CD14-positive monocyte (primary cell): Measurements from ENCODE around the gene GINS1. TPM values are rescaled to one million over a fixed set of nuclear protein-coding genes. Genes with fewer than 3 reads are reported as not detected.

Experiments
- DNase-seq, 3 donors: peaks; one replicate each; pipeline ENCODE4 v3.0.0-alpha.2; 2011 to 2022
- H2AFZ ChIP-seq: 2 replicates; pipeline ENCODE4 v1.6.0; 2012; ENCODE audit warnings: mild to moderate bottlenecking, low read depth, low read length, inconsistent platforms; ENCODE audit not compliant: insufficient read depth, poor library complexity, severe bottlenecking
- H3K27ac ChIP-seq, 2 donors: 1 replicate in 1 of 2; 2 replicates in 1 of 2; pipeline ENCODE4 v1.5.1; 2012 to 2013; ENCODE audit warnings: low read length in 2 of 2, control low read depth in 1 of 2, inconsistent platforms in 1 of 2, low read depth in 1 of 2, mild to moderate bottlenecking in 1 of 2
- H3K27me3 ChIP-seq, 2 donors: one replicate each; pipeline versions ENCODE4 v1.6.0 to v1.6.1; 2011 to 2013; ENCODE audit warnings: low read length in 2 of 2; ENCODE audit not compliant: control insufficient read depth in 2 of 2, insufficient read depth in 2 of 2
- H3K36me3 ChIP-seq, 2 donors: replicated peaks in 1 of 2; 1 replicate in 1 of 2; 2 replicates in 1 of 2; pipeline versions ENCODE4 v1.5.1 to v1.6.1; 2012 to 2013; ENCODE audit warnings: low read length in 2 of 2, control low read depth in 1 of 2, inconsistent platforms in 1 of 2, mild to moderate bottlenecking in 1 of 2; ENCODE audit not compliant: insufficient read depth in 2 of 2, control insufficient read depth in 1 of 2
- H3K4me1 ChIP-seq, 2 donors: 1 replicate in 1 of 2; 2 replicates in 1 of 2; pipeline versions ENCODE4 v1.5.1 to v1.6.1; 2012 to 2013; ENCODE audit warnings: low read length in 2 of 2, control low read depth in 1 of 2, inconsistent platforms in 1 of 2, mild to moderate bottlenecking in 1 of 2, moderate library complexity in 1 of 2; ENCODE audit not compliant: insufficient read depth in 2 of 2, control insufficient read depth in 1 of 2
- H3K4me2 ChIP-seq: replicated peaks from 2 replicates; pipeline ENCODE3; 2012; ENCODE audit warnings: low read length, moderate library complexity, mild to moderate bottlenecking; ENCODE audit not compliant: poor library complexity, severe bottlenecking; ENCODE audit errors: extremely low read depth
- H3K4me3 ChIP-seq, 3 experiments: fragments of 200-600 bp in 1 of 3; sonication (generic) in 1 of 3; replicated peaks in 1 of 3; 1 replicate in 2 of 3; 2 replicates in 1 of 3; pipeline ENCODE4 v1.5.1; 2011 to 2013; ENCODE audit warnings: low read length in 3 of 3, mild to moderate bottlenecking in 3 of 3, control low read depth in 2 of 3, low read depth in 2 of 3, inconsistent platforms in 1 of 3, moderate library complexity in 1 of 3
- H3K79me2 ChIP-seq: 2 replicates; pipeline ENCODE4 v1.6.0; 2012; ENCODE audit warnings: mild to moderate bottlenecking, control low read depth, inconsistent platforms, low read length, moderate library complexity; ENCODE audit not compliant: insufficient read depth
- H3K9ac ChIP-seq: 2 replicates; pipeline ENCODE4 v1.6.0; 2017; ENCODE audit warnings: low read length, mild to moderate bottlenecking; ENCODE audit not compliant: insufficient read depth, poor library complexity, severe bottlenecking
- H3K9me3 ChIP-seq, 2 donors: replicated peaks in 1 of 2; 1 replicate in 1 of 2; 2 replicates in 1 of 2; pipeline versions ENCODE4 v1.5.1 to v1.6.1; 2012 to 2013; ENCODE audit warnings: low read length in 2 of 2, control low read depth in 1 of 2; ENCODE audit not compliant: control insufficient read depth in 1 of 2, insufficient read depth in 1 of 2
- H4K20me1 ChIP-seq: 2 replicates; pipeline ENCODE4 v1.6.0; 2012; ENCODE audit warnings: mild to moderate bottlenecking, low read length, control low read depth, moderate library complexity; ENCODE audit not compliant: insufficient read depth
- H3K27ac Mint-ChIP-seq, 7 donors: one replicate each; pipeline ENCODE4 v1.8.0; 2020; ENCODE audit warnings: mild to moderate bottlenecking in 7 of 7, mixed read lengths in 7 of 7, moderate library complexity in 6 of 7, inconsistent platforms in 2 of 7
- H3K27me3 Mint-ChIP-seq, 3 donors: one replicate each; pipeline ENCODE4 v1.8.0; 2021 to 2022; ENCODE audit warnings: low read depth in 3 of 3, mild to moderate bottlenecking in 3 of 3, mixed read lengths in 3 of 3, moderate library complexity in 3 of 3, inconsistent platforms in 1 of 3
- H3K36me3 Mint-ChIP-seq, 2 donors: one replicate each; pipeline ENCODE4 v1.8.0; 2020; ENCODE audit warnings: mixed read lengths in 2 of 2, inconsistent platforms in 1 of 2, mild to moderate bottlenecking in 1 of 2
- H3K4me1 Mint-ChIP-seq: one replicate; pipeline ENCODE4 v1.8.0; 2020; ENCODE audit warnings: mild to moderate bottlenecking, mixed read lengths
- H3K4me3 Mint-ChIP-seq, 2 donors: one replicate each; pipeline ENCODE4 v1.8.0; 2020; ENCODE audit warnings: mild to moderate bottlenecking in 2 of 2, mixed read lengths in 2 of 2, moderate library complexity in 1 of 2
- H3K9me3 Mint-ChIP-seq, 7 donors: one replicate each; pipeline ENCODE4 v1.8.0; 2020 to 2022; ENCODE audit warnings: mixed read lengths in 7 of 7, mild to moderate bottlenecking in 6 of 7, moderate library complexity in 6 of 7, inconsistent platforms in 2 of 7
- CTCF ChIP-seq: fragments of 200-600 bp; IDR thresholded peaks from one replicate; pipeline ENCODE4 v1.8.0; 2022; ENCODE audit warnings: antibody characterized with exemption, mild to moderate bottlenecking
- WGBS: methylation state at CpG from one replicate; pipeline ENCODE4 v1.1.5; 2013; ENCODE audit warnings: missing lambda C conversion rate; ENCODE audit not compliant: insufficient coverage; 5-methylcytosine and 5-hydroxymethylcytosine counted together
- intact Hi-C, 2 donors: fragments of 100-400 bp; cut with micrococcal nuclease; formaldehyde crosslinking; loops; one replicate each; pipeline versions ENCODE4 v1.15.0 to v1.15.1; 2023
- polyA plus RNA-seq, 3 donors: library from polyadenylated mRNA; depleted of rRNA in 1 of 3; unstranded in 2 of 3; stranded (reverse) in 1 of 3; fragments of 300-500 nt in 2 of 3; fragments of >200 nt in 1 of 3; fragmentation: Illumina TruSeq in 2 of 3; gene quantifications; 1 replicate in 2 of 3; 2 replicates in 1 of 3; pipeline ENCODE4 v1.2.3, GENCODE V29; 2012 to 2021

The GINS1 gene
- polyA plus RNA-seq, 3 donors, result 0.16 to 0.48 (median 0.28) TPM

GRCh38 chr20:25487975-25488374 is 80.5 kb downstream of the GINS1 start:
- Histone ChIP-seq H3K79me2 (no peaks in the 10 kb centered on the region), H3K4me1 (no peaks in the 10 kb centered on the region), H3K9ac (no peak overlapping the region), H3K9me3 (no peaks in the 10 kb centered on the region), H2AFZ (no peak overlapping the region), H3K4me2 (no peak overlapping the region), H3K27me3 (peaks cover 0 to 8% of the 10 kb centered on the region in 2 donors), H3K36me3 (no peaks in the 10 kb centered on the region), H4K20me1 (no peaks in the 10 kb centered on the region), H3K4me3 (no peak overlapping the region), H3K27ac (no peak overlapping the region)
- intact Hi-C loops, result no loop called here
- peaks cover 14 to 23% (median 16%) of the 10 kb centered on the region in 3 donors for H3K27me3 Mint-ChIP-seq
- 100% methylated on average over 8 of the region's 11 CpGs for WGBS
- no peak overlapping the region for H3K4me3 Mint-ChIP-seq
- no peaks in the 10 kb centered on the region for H3K36me3 Mint-ChIP-seq
- DNase-seq, result no peak
- H3K27ac Mint-ChIP-seq, result no peak overlapping the region
- H3K4me1 Mint-ChIP-seq, result no peaks in the 10 kb centered on the region
- no peaks in the 10 kb centered on the region for H3K9me3 Mint-ChIP-seq
- TF ChIP-seq CTCF, result no peak

GRCh38 chr20:25489221-25489871 is 81.9 kb downstream of the GINS1 start:
- intact Hi-C loops, result no loop called here
- Histone ChIP-seq H3K9me3 (no peaks in the 10 kb centered on the region), H2AFZ (no peak overlapping the region), H3K79me2 (no peaks in the 10 kb centered on the region), H3K4me3 (no peak overlapping the region), H3K27me3 (peaks cover 0 to 8% of the 10 kb centered on the region in 2 donors), H3K9ac (no peak overlapping the region), H3K4me2 (no peak overlapping the region), H3K36me3 (no peaks in the 10 kb centered on the region), H4K20me1 (no peaks in the 10 kb centered on the region), H3K27ac (no peak overlapping the region), H3K4me1 (no peaks in the 10 kb centered on the region)
- H3K9me3 Mint-ChIP-seq, result no peaks in the 10 kb centered on the region
- no peaks in the 10 kb centered on the region for H3K36me3 Mint-ChIP-seq
- H3K4me3 Mint-ChIP-seq, result no peak overlapping the region
- no peak for DNase-seq
- peaks cover 9 to 16% (median 10%) of the 10 kb centered on the region in 3 donors for H3K27me3 Mint-ChIP-seq
- WGBS, result 96% methylated on average over 14 of the region's 15 CpGs
- no peak overlapping the region for H3K27ac Mint-ChIP-seq
- TF ChIP-seq CTCF, result no peak
- H3K4me1 Mint-ChIP-seq, result no peaks in the 10 kb centered on the region
